Measurements from ENCODE around the gene CEBPA.
"Not testable (repeated sequence)": the region's sequence is repeated elsewhere in the genome, so short reads cannot be mapped to it uniquely, and the experiment has no call there.

Gene CEBPA

GRCh38 chr19:33335446-33335845, 33.1 kb upstream of the CEBPA start:
- DNase-seq (ENCODE audit: low spot score in 2 of 2) (no peak), ATAC-seq (ENCODE audit: low read depth) (no peak)
- Mint-ChIP-seq H3K36me3 (peaks cover 3% of the 10 kb centered on the region), H3K27ac (no peak overlapping the region), H3K4me1 (peaks cover 6% of the 10 kb centered on the region), H3K9me3 (peaks cover 2% of the 10 kb centered on the region), H3K4me3 (no peak overlapping the region), H3K27me3 (peaks cover 7% of the 10 kb centered on the region)

GRCh38 chr19:33334271-33334670, 31.9 kb upstream of the CEBPA start:
- Mint-ChIP-seq H3K9me3 (peaks cover 2% of the 10 kb centered on the region), H3K27ac (no peak overlapping the region), H3K4me3 (no peak overlapping the region), H3K36me3 (peaks cover 3% of the 10 kb centered on the region), H3K27me3 (peaks cover 12% of the 10 kb centered on the region), H3K4me1 (peaks cover 6% of the 10 kb centered on the region)
- no peak for DNase-seq (ENCODE audit: low spot score in 2 of 2)
- ATAC-seq (ENCODE audit: low read depth): no peak

GRCh38 chr19:33333642-33334041, 31.3 kb upstream of the CEBPA start:
- H3K27me3 Mint-ChIP-seq: peaks cover 13% of the 10 kb centered on the region
- H3K27ac Mint-ChIP-seq: no peak overlapping the region
- peaks cover 6% of the 10 kb centered on the region for H3K4me1 Mint-ChIP-seq
- no peak for DNase-seq (ENCODE audit: low spot score in 2 of 2)
- H3K9me3 Mint-ChIP-seq: peaks cover 2% of the 10 kb centered on the region
- H3K36me3 Mint-ChIP-seq: peaks cover 3% of the 10 kb centered on the region
- no peak for ATAC-seq (ENCODE audit: low read depth)
- no peak overlapping the region for H3K4me3 Mint-ChIP-seq

- H3K27me3 Mint-ChIP-seq: peaks cover 17% of the 10 kb centered on the region
- no peak overlapping the region for H3K4me3 Mint-ChIP-seq
- H3K4me1 Mint-ChIP-seq: peaks cover 6% of the 10 kb centered on the region
- H3K36me3 Mint-ChIP-seq: peaks cover 3% of the 10 kb centered on the region
- no peak overlapping the region for H3K27ac Mint-ChIP-seq
- H3K9me3 Mint-ChIP-seq: peaks cover 2% of the 10 kb centered on the region
- DNase-seq (ENCODE audit: low spot score in 2 of 2) (no peak), ATAC-seq (ENCODE audit: low read depth) (no peak)
Measured at GRCh38 chr19:33333151-33333550, 30.8 kb upstream of the CEBPA start.

GRCh38 chr19:33332248-33332647, 29.9 kb upstream of the CEBPA start:
- Mint-ChIP-seq H3K27me3 (peaks cover 14% of the 10 kb centered on the region), H3K4me3 (no peak overlapping the region), H3K4me1 (peaks cover 6% of the 10 kb centered on the region), H3K36me3 (no peaks in the 10 kb centered on the region), H3K9me3 (no peaks in the 10 kb centered on the region), H3K27ac (no peak overlapping the region)
- peak; percentile 63 for ATAC-seq (ENCODE audit: low read depth)
- DNase-seq (ENCODE audit: low spot score in 2 of 2): no peak

- ATAC-seq (ENCODE audit: low read depth) (no peak), DNase-seq (ENCODE audit: low spot score in 2 of 2) (no peak)
- H3K27ac Mint-ChIP-seq: no peak overlapping the region
- H3K27me3 Mint-ChIP-seq: peaks cover 14% of the 10 kb centered on the region
- H3K9me3 Mint-ChIP-seq: no peaks in the 10 kb centered on the region
- H3K4me3 Mint-ChIP-seq: no peak overlapping the region
- H3K4me1 Mint-ChIP-seq: peaks cover 6% of the 10 kb centered on the region
- no peaks in the 10 kb centered on the region for H3K36me3 Mint-ChIP-seq
Measured at GRCh38 chr19:33329736-33330135, 27.4 kb upstream of the CEBPA start.

GRCh38 chr19:33329060-33329459, 26.7 kb upstream of the CEBPA start:
- Mint-ChIP-seq H3K9me3 (no peaks in the 10 kb centered on the region), H3K27me3 (peaks cover 14% of the 10 kb centered on the region), H3K4me1 (peaks cover 6% of the 10 kb centered on the region), H3K36me3 (no peaks in the 10 kb centered on the region), H3K27ac (no peak overlapping the region), H3K4me3 (no peak overlapping the region)
- ATAC-seq (ENCODE audit: low read depth) (no peak), DNase-seq (ENCODE audit: low spot score in 2 of 2) (no peak)

- Mint-ChIP-seq H3K27me3 (peaks cover 12% of the 10 kb centered on the region), H3K9me3 (peaks cover 3% of the 10 kb centered on the region), H3K36me3 (no peaks in the 10 kb centered on the region), H3K4me3 (no peak overlapping the region), H3K4me1 (no peaks in the 10 kb centered on the region), H3K27ac (no peak overlapping the region)
- no peak for ATAC-seq (ENCODE audit: low read depth)
- DNase-seq (ENCODE audit: low spot score in 2 of 2): no peak
Measured at GRCh38 chr19:33325920-33326319, 23.6 kb upstream of the CEBPA start.

- peaks cover 4% of the 10 kb centered on the region for H3K36me3 Mint-ChIP-seq
- H3K4me3 Mint-ChIP-seq: no peak overlapping the region
- H3K9me3 Mint-ChIP-seq: peaks cover 9% of the 10 kb centered on the region
- DNase-seq (ENCODE audit: low spot score in 2 of 2) (no peak), ATAC-seq (ENCODE audit: low read depth) (no peak)
- no peak overlapping the region for H3K27ac Mint-ChIP-seq
- H3K27me3 Mint-ChIP-seq: peaks cover 9% of the 10 kb centered on the region
- H3K4me1 Mint-ChIP-seq: no peaks in the 10 kb centered on the region
Measured at GRCh38 chr19:33324628-33325027, 22.3 kb upstream of the CEBPA start.

GRCh38 chr19:33323093-33323820, 20.9 kb upstream of the CEBPA start:
- Mint-ChIP-seq H3K4me3 (no peak overlapping the region), H3K9me3 (peaks cover 9% of the 10 kb centered on the region), H3K36me3 (peaks cover 4% of the 10 kb centered on the region), H3K27ac (no peak overlapping the region), H3K27me3 (peaks cover 3% of the 10 kb centered on the region), H3K4me1 (no peaks in the 10 kb centered on the region)
- no peak for ATAC-seq (ENCODE audit: low read depth)
- no peak for DNase-seq (ENCODE audit: low spot score in 2 of 2)

- Mint-ChIP-seq H3K27me3 (peaks cover 9% of the 10 kb centered on the region), H3K36me3 (peaks cover 4% of the 10 kb centered on the region), H3K4me3 (no peak overlapping the region), H3K4me1 (no peaks in the 10 kb centered on the region), H3K27ac (no peak overlapping the region), H3K9me3 (peaks cover 9% of the 10 kb centered on the region)
- ATAC-seq (ENCODE audit: low read depth) (no peak), DNase-seq (ENCODE audit: low spot score in 2 of 2) (no peak)
Measured at GRCh38 chr19:33320636-33321035, 18.3 kb upstream of the CEBPA start.

- not testable (repeated sequence) for H3K4me3 Mint-ChIP-seq; DNase-seq (ENCODE audit: low spot score in 2 of 2); H3K36me3 Mint-ChIP-seq; ATAC-seq (ENCODE audit: low read depth); H3K27me3 Mint-ChIP-seq; H3K4me1 Mint-ChIP-seq; H3K9me3 Mint-ChIP-seq; H3K27ac Mint-ChIP-seq
Measured at GRCh38 chr19:33317991-33318390, 15.7 kb upstream of the CEBPA start.

GRCh38 chr19:33317517-33317916, 15.2 kb upstream of the CEBPA start:
- Mint-ChIP-seq H3K27ac (no peak overlapping the region), H3K36me3 (peaks cover 4% of the 10 kb centered on the region), H3K4me3 (no peak overlapping the region), H3K9me3 (peaks cover 8% of the 10 kb centered on the region), H3K4me1 (no peaks in the 10 kb centered on the region), H3K27me3 (peaks cover 9% of the 10 kb centered on the region)
- no peak for ATAC-seq (ENCODE audit: low read depth)
- DNase-seq (ENCODE audit: low spot score in 2 of 2): no peak

GRCh38 chr19:33316541-33317264, 14.4 kb upstream of the CEBPA start:
- Mint-ChIP-seq H3K27ac (no peak overlapping the region), H3K36me3 (peaks cover 4% of the 10 kb centered on the region), H3K9me3 (peaks cover 8% of the 10 kb centered on the region), H3K4me1 (no peaks in the 10 kb centered on the region), H3K27me3 (peaks cover 9% of the 10 kb centered on the region), H3K4me3 (no peak overlapping the region)
- no peak for ATAC-seq (ENCODE audit: low read depth)
- no peak for DNase-seq (ENCODE audit: low spot score in 2 of 2)

- peaks cover 19% of the 10 kb centered on the region for H3K27me3 Mint-ChIP-seq
- not testable (repeated sequence) for H3K27ac Mint-ChIP-seq; H3K36me3 Mint-ChIP-seq; DNase-seq (ENCODE audit: low spot score in 2 of 2); ATAC-seq (ENCODE audit: low read depth); H3K4me3 Mint-ChIP-seq; H3K4me1 Mint-ChIP-seq; H3K9me3 Mint-ChIP-seq
Measured at GRCh38 chr19:33312808-33313207, 10.5 kb upstream of the CEBPA start.

All from memory B cell (primary cell).